Gastroesophageal sphincter (tissue), 4 donors: Measurements from ENCODE around the gene HOXB4. TPM values are rescaled to one million over a fixed set of nuclear protein-coding genes. Genes with fewer than 3 reads are reported as not detected.

Experiments used
- ATAC-seq: fragments of 150-250 bp; one replicate; pipeline ENCODE4 v1.9.1; 2016; ENCODE audit warnings: mild to moderate bottlenecking, moderate library complexity
- H3K27ac ChIP-seq, 4 donors: fragments of 200-600 bp; sonication (generic) in 3 of 4; 1 replicate in 3 of 4; 2 replicates in 1 of 4; pipeline ENCODE4 v1.5.1; 2016 to 2019
- H3K27me3 ChIP-seq: fragments of 200-600 bp; sonication (generic); one replicate; pipeline ENCODE4 v1.5.1; 2019
- H3K36me3 ChIP-seq, 2 donors: fragments of 200-600 bp; sonication (generic); one replicate each; pipeline ENCODE4 v1.5.1; 2019; ENCODE audit warnings: control low read depth in 1 of 2
- H3K4me1 ChIP-seq, 3 donors: fragments of 200-600 bp; sonication (generic); 1 replicate in 2 of 3; 2 replicates in 1 of 3; pipeline ENCODE4 v1.5.1; 2016 to 2019; ENCODE audit warnings: control low read depth in 2 of 3
- H3K4me3 ChIP-seq, 2 donors: fragments of 200-600 bp; sonication (generic); one replicate each; pipeline ENCODE4 v1.5.1; 2019; ENCODE audit warnings: mild to moderate bottlenecking in 1 of 2, moderate library complexity in 1 of 2
- H3K9me3 ChIP-seq, 3 donors: fragments of 200-600 bp; sonication (generic); one replicate each; pipeline ENCODE4 v1.5.1; 2017 to 2019; ENCODE audit warnings: control low read depth in 2 of 3
- CTCF ChIP-seq, 4 experiments: fragments of 200-600 bp in 2 of 4; fragments of 450-650 bp in 2 of 4; sonication (generic) in 1 of 4; IDR thresholded peaks; one replicate each; pipeline ENCODE4 v1.5.1; 2017 to 2019; ENCODE audit warnings: antibody characterized with exemption in 4 of 4, mild to moderate bottlenecking in 2 of 4, moderate library complexity in 2 of 4
- EP300 ChIP-seq: sonication (generic); formaldehyde crosslinking; IDR thresholded peaks from one replicate; pipeline ENCODE4 v1.6.1; 2017; ENCODE audit warnings: antibody characterized with exemption, mild to moderate bottlenecking
- POLR2A ChIP-seq, 2 donors: fragments of 450-650 bp; IDR thresholded peaks; one replicate each; pipeline ENCODE4 v1.6.1; 2017; ENCODE audit warnings: antibody characterized with exemption in 2 of 2, mild to moderate bottlenecking in 2 of 2, moderate library complexity in 1 of 2
- POLR2AphosphoS5 ChIP-seq: sonication (generic); formaldehyde crosslinking; IDR thresholded peaks from one replicate; pipeline ENCODE4 v1.6.1; 2017; ENCODE audit warnings: antibody characterized with exemption
- WGBS, 2 donors: methylation state at CpG; one replicate each; pipeline ENCODE4 v1.1.5; 2018; ENCODE audit warnings: low coverage in 1 of 2; 5-methylcytosine and 5-hydroxymethylcytosine counted together
- total RNA-seq, 4 donors: library from RNA; depleted of rRNA; stranded (reverse); fragments of >200 nt; gene quantifications; one replicate each; pipeline ENCODE4 v1.1.0, GENCODE V29; 2016

Gene HOXB4
- total RNA-seq, 4 donors from 2014 or later: 3.0 to 12.9 (median 6.9) TPM

GRCh38 chr17:48571024-48571818 lies 6.9 kb downstream of the HOXB4 start:
- peak overlapping the region; percentile 27 to 81 for H3K4me3 ChIP-seq
- 16 to 29% methylated on average over 21 to 22 of the region's 26 CpGs for WGBS, 2 donors
- H3K27me3 ChIP-seq: no peaks in the 10 kb centered on the region
- H3K9me3 ChIP-seq: no peaks in the 10 kb centered on the region
- peaks cover 25 to 100% (median 38%) of the 10 kb centered on the region in 3 donors for H3K4me1 ChIP-seq
- H3K27ac ChIP-seq: peak overlapping the region; percentile 97 to 98 (median 97)
- no peaks in the 10 kb centered on the region for H3K36me3 ChIP-seq
- no peak for ATAC-seq
- TF ChIP-seq EP300: no peak
- no peak for TF ChIP-seq POLR2AphosphoS5
- TF ChIP-seq POLR2A (IDR thresholded peaks at IDR 0.05): no peak
- TF ChIP-seq CTCF (IDR thresholded peaks at IDR 0.05): no peak

- H3K4me3 ChIP-seq: peak overlapping the region; percentile 27 to 81
- no peaks in the 10 kb centered on the region for H3K9me3 ChIP-seq
- H3K27ac ChIP-seq: peak overlapping the region; percentile 97 to 98 (median 97)
- 11 to 12% methylated on average over 9 to 16 of the region's 19 CpGs for WGBS, 2 donors
- H3K27me3 ChIP-seq: no peaks in the 10 kb centered on the region
- peak; percentile 32 for ATAC-seq
- H3K36me3 ChIP-seq: no peaks in the 10 kb centered on the region
- H3K4me1 ChIP-seq: peaks cover 20 to 100% (median 38%) of the 10 kb centered on the region in 3 donors
- TF ChIP-seq POLR2A (IDR thresholded peaks at IDR 0.05): no peak
- peak; percentile 20 for TF ChIP-seq POLR2AphosphoS5
Observed at GRCh38 chr17:48570325-48571023, 7.7 kb downstream of the HOXB4 start.

- Histone ChIP-seq H3K27me3 (no peaks in the 10 kb centered on the region), H3K27ac (peak overlapping the region; percentile 97 to 98 (median 97)), H3K9me3 (no peaks in the 10 kb centered on the region), H3K4me1 (peaks cover 20 to 100% (median 45%) of the 10 kb centered on the region in 3 donors), H3K36me3 (no peaks in the 10 kb centered on the region), H3K4me3 (peak overlapping the region; percentile 27 to 81)
- ATAC-seq: no peak
- 11 to 25% methylated on average over 4 to 6 of the region's 6 CpGs for WGBS, 2 donors
- TF ChIP-seq POLR2AphosphoS5 (no peak), EP300 (no peak), POLR2A (IDR thresholded peaks at IDR 0.05) (no peak), CTCF (IDR thresholded peaks at IDR 0.05) (peak in 3 of 4 experiments; percentile 32 to 41 (median 33))
Observed at GRCh38 chr17:48569674-48570324, 8.4 kb downstream of the HOXB4 start.

GRCh38 chr17:48569240-48569582 lies 8.9 kb downstream of the HOXB4 start:
- Histone ChIP-seq H3K27me3 (no peaks in the 10 kb centered on the region), H3K4me1 (peaks cover 20 to 100% (median 45%) of the 10 kb centered on the region in 3 donors), H3K36me3 (no peaks in the 10 kb centered on the region), H3K27ac (peak overlapping the region; percentile 97 to 98 (median 97)), H3K9me3 (no peaks in the 10 kb centered on the region), H3K4me3 (peak overlapping the region; percentile 27 to 81)
- 0 to 7% methylated on average over 1 to 3 of the region's 3 CpGs for WGBS, 2 donors
- no peak for ATAC-seq
- TF ChIP-seq POLR2A (IDR thresholded peaks at IDR 0.05) (no peak), POLR2AphosphoS5 (no peak), EP300 (no peak)

GRCh38 chr17:48568499-48569239 lies 9.5 kb downstream of the HOXB4 start:
- 5 to 9% methylated on average over 19 to 32 of the region's 33 CpGs for WGBS, 2 donors
- Histone ChIP-seq H3K9me3 (no peaks in the 10 kb centered on the region), H3K27me3 (no peaks in the 10 kb centered on the region), H3K27ac (peak overlapping the region; percentile 97 to 98 (median 97)), H3K4me1 (peaks cover 20 to 100% (median 48%) of the 10 kb centered on the region in 3 donors), H3K4me3 (peak overlapping the region; percentile 27 to 81), H3K36me3 (no peaks in the 10 kb centered on the region)
- ATAC-seq: no peak
- TF ChIP-seq POLR2AphosphoS5: peak; percentile 10
- no peak for TF ChIP-seq EP300
- TF ChIP-seq POLR2A (IDR thresholded peaks at IDR 0.05): no peak
